ENCODE data around the gene NRXN3.

- TF ChIP-seq CTCF (conservative IDR thresholded peaks at IDR 0.05; ENCODE audit: low read depth, low read length) (no peak), EZH2phosphoT487 (IDR thresholded peaks at IDR 0.05; ENCODE audit: borderline replicate concordance, low read length) (no peak), EZH2 (IDR thresholded peaks at IDR 0.05; ENCODE audit: low read length, unreplicated experiment) (no peak)
Observed at GRCh38 chr14:79325557-79325956, 1155.4 kb downstream of the NRXN3 start.
